Cardiac septum (tissue), 1 donor: Measurements from ENCODE around the gene CD46. TPM values are rescaled to one million over a fixed set of nuclear protein-coding genes. Genes with fewer than 3 reads are reported as not detected.

Experiments used
- DNase-seq: peaks from one replicate; pipeline ENCODE4 v3.0.0-alpha.2; 2020; ENCODE audit warnings: low spot score
- intact Hi-C: fragments of 100-400 bp; cut with DNase I; formaldehyde crosslinking; loops from one replicate; pipeline ENCODE4 v1.14.0; 2022
- total RNA-seq: library from RNA; stranded (reverse); fragmentation: NEBNext Ultra II Directional; extraction: Animal tissue kit (Norgen Biotek cat#: 25700); gene quantifications from one replicate; pipeline ENCODE4 v1.2.1, GENCODE V29; 2021
- donor health status: DM: no; HTN: no; CAD: no.

Gene CD46
- total RNA-seq, 1 donor from 2014 or later, result 83.6 TPM

GRCh38 chr1:207810173-207810572, 58.3 kb downstream of the CD46 start:
- no peak for DNase-seq
- intact Hi-C loops, result loop anchor here (10.0 kb wide), 1 partner anchor 55 kb away; no protein-coding TSS in a partner anchor

GRCh38 chr1:207810606-207811295, 58.9 kb downstream of the CD46 start:
- intact Hi-C loops, result loop anchor here (10.0 kb wide), 1 partner anchor 54 kb away; no protein-coding TSS in a partner anchor
- DNase-seq, result no peak

GRCh38 chr1:207811319-207811718, 59.5 kb downstream of the CD46 start:
- intact Hi-C loops, result loop anchor here (10.0 kb wide), 1 partner anchor 53 kb away; no protein-coding TSS in a partner anchor
- no peak for DNase-seq

- intact Hi-C loops, result loop anchor here (10.0 kb wide), 1 partner anchor 53 kb away; no protein-coding TSS in a partner anchor
- peak; percentile 86 for DNase-seq
Measured at GRCh38 chr1:207811920-207812720, 60.3 kb downstream of the CD46 start.

GRCh38 chr1:207812778-207813511, 61.1 kb downstream of the CD46 start:
- intact Hi-C loops, result loop anchor here (10.0 kb wide), 1 partner anchor 52 kb away; no protein-coding TSS in a partner anchor
- DNase-seq, result peak; percentile 75

- intact Hi-C loops, result loop anchor here (10.0 kb wide), 1 partner anchor 51 kb away; no protein-coding TSS in a partner anchor
- DNase-seq, result peak; percentile 71
Measured at GRCh38 chr1:207813512-207813881, 61.6 kb downstream of the CD46 start.

- intact Hi-C loops, result loop anchor here (10.0 kb wide), 1 partner anchor 51 kb away; no protein-coding TSS in a partner anchor
- no peak for DNase-seq
Measured at GRCh38 chr1:207813946-207814345, 62.1 kb downstream of the CD46 start.

GRCh38 chr1:207814469-207814868, 62.6 kb downstream of the CD46 start:
- peak; percentile 68 for DNase-seq
- intact Hi-C loops, result loop anchor here (10.0 kb wide), 1 partner anchor 50 kb away; no protein-coding TSS in a partner anchor

GRCh38 chr1:207815466-207815865, 63.6 kb downstream of the CD46 start:
- peak; percentile 67 for DNase-seq
- intact Hi-C loops, result loop anchor here (10.0 kb wide), 1 partner anchor 49 kb away; no protein-coding TSS in a partner anchor

- no peak for DNase-seq
- intact Hi-C loops, result loop anchor here (10.0 kb wide), 1 partner anchor 49 kb away; no protein-coding TSS in a partner anchor
Measured at GRCh38 chr1:207815913-207816291, 64.0 kb downstream of the CD46 start.

GRCh38 chr1:207817166-207817565, 65.3 kb downstream of the CD46 start:
- intact Hi-C loops, result loop anchor here (10.0 kb wide), 1 partner anchor 48 kb away; no protein-coding TSS in a partner anchor
- DNase-seq, result peak; percentile 64

- peak; percentile 79 for DNase-seq
- intact Hi-C loops, result loop anchor here (10.0 kb wide), 1 partner anchor 47 kb away; no protein-coding TSS in a partner anchor
Measured at GRCh38 chr1:207817778-207818751, 66.2 kb downstream of the CD46 start.

- intact Hi-C loops, result loop anchor here (10.0 kb wide), 1 partner anchor 46 kb away; no protein-coding TSS in a partner anchor
- peak; percentile 76 for DNase-seq
Measured at GRCh38 chr1:207818971-207819451, 67.2 kb downstream of the CD46 start.

GRCh38 chr1:207820568-207821463, 69.0 kb downstream of the CD46 start:
- peak; percentile 77 for DNase-seq
- intact Hi-C loops, result no loop called here

GRCh38 chr1:207821464-207822045, 69.7 kb downstream of the CD46 start:
- intact Hi-C loops, result no loop called here

GRCh38 chr1:207822124-207822601, 70.3 kb downstream of the CD46 start:
- intact Hi-C loops, result no loop called here
- DNase-seq, result peak; percentile 64

More at GRCh38 chr1:207821464-207822045, 69.7 kb downstream of the CD46 start:
- DNase-seq, result peak; percentile 74
